GM11168 (cell line): ENCODE results near the gene LPIN2.

Source experiments
- in situ Hi-C: fragments of 300-500 bp; cut with MboI; formaldehyde crosslinking; loops from one replicate; pipeline ENCODE4 v1.12.0; 2022; ENCODE audit warnings: low sequenced_read_pairs; ENCODE audit not compliant: unreplicated experiment

The LPIN2 gene

GRCh38 chr18:3012136-3013023 lies 564 bp downstream of the LPIN2 start:
- in situ Hi-C loops, result no loop called here

- in situ Hi-C loops, result no loop called here
These were observed 2.9 kb downstream of the LPIN2 start for GRCh38 chr18:3010086-3010485.

GRCh38 chr18:3008541-3008940 lies 4.4 kb downstream of the LPIN2 start:
- in situ Hi-C loops, result loop anchor here (10.0 kb wide), 1 partner anchor 136 kb away; no protein-coding TSS in a partner anchor

GRCh38 chr18:3007491-3007890 lies 5.5 kb downstream of the LPIN2 start:
- in situ Hi-C loops, result loop anchor here (10.0 kb wide), 1 partner anchor 137 kb away; no protein-coding TSS in a partner anchor

- in situ Hi-C loops, result loop anchor here (10.0 kb wide), 1 partner anchor 139 kb away; no protein-coding TSS in a partner anchor
These were observed 7.5 kb downstream of the LPIN2 start for GRCh38 chr18:3005462-3005861.

GRCh38 chr18:3003766-3004165 lies 9.2 kb downstream of the LPIN2 start:
- in situ Hi-C loops, result loop anchor here (10.0 kb wide), 1 partner anchor 141 kb away; no protein-coding TSS in a partner anchor

- in situ Hi-C loops, result loop anchor here (10.0 kb wide), 1 partner anchor 142 kb away; no protein-coding TSS in a partner anchor
These were observed 10.2 kb downstream of the LPIN2 start for GRCh38 chr18:3002732-3003131.

- in situ Hi-C loops, result loop anchor here (10.0 kb wide), 1 partner anchor 246 kb away; the partner anchor contains the start of gene MYL12A
These were observed 14.3 kb downstream of the LPIN2 start for GRCh38 chr18:2998644-2999043.

GRCh38 chr18:2997846-2998564 lies 14.9 kb downstream of the LPIN2 start:
- in situ Hi-C loops, result loop anchor here (10.0 kb wide), 1 partner anchor 247 kb away; the partner anchor contains the start of gene MYL12A

- in situ Hi-C loops, result loop anchor here (10.0 kb wide), 1 partner anchor 247 kb away; the partner anchor contains the start of gene MYL12A
These were observed 15.5 kb downstream of the LPIN2 start for GRCh38 chr18:2997429-2997828.

- in situ Hi-C loops, result loop anchor here (10.0 kb wide), 1 partner anchor 250 kb away; the partner anchor contains the start of gene MYL12A
These were observed 18.1 kb downstream of the LPIN2 start for GRCh38 chr18:2994603-2995432.

- in situ Hi-C loops, result loop anchor here (10.0 kb wide), 1 partner anchor 251 kb away; the partner anchor contains the start of gene MYL12A
These were observed 18.8 kb downstream of the LPIN2 start for GRCh38 chr18:2994020-2994589.

GRCh38 chr18:2992995-2993877 lies 19.7 kb downstream of the LPIN2 start:
- in situ Hi-C loops, result loop anchor here (10.0 kb wide), 1 partner anchor 252 kb away; the partner anchor contains the start of gene MYL12A

GRCh38 chr18:2990956-2991640 lies 21.8 kb downstream of the LPIN2 start:
- in situ Hi-C loops, result loop anchor here (10.0 kb wide), 1 partner anchor 254 kb away; the partner anchor contains the start of gene MYL12A

- in situ Hi-C loops, result no loop called here
These were observed 24.8 kb downstream of the LPIN2 start for GRCh38 chr18:2987876-2988790.

GRCh38 chr18:2986150-2986865 lies 26.6 kb downstream of the LPIN2 start:
- in situ Hi-C loops, result no loop called here
